ENCODE data around the gene L1TD1. TPM values are rescaled to one million over a fixed set of nuclear protein-coding genes. Genes with fewer than 3 reads are reported as not detected.

L1TD1 gene
- total RNA-seq, 1 donor from 2014 or later: 0.59 TPM

- TF ChIP-seq, protein P1, sequence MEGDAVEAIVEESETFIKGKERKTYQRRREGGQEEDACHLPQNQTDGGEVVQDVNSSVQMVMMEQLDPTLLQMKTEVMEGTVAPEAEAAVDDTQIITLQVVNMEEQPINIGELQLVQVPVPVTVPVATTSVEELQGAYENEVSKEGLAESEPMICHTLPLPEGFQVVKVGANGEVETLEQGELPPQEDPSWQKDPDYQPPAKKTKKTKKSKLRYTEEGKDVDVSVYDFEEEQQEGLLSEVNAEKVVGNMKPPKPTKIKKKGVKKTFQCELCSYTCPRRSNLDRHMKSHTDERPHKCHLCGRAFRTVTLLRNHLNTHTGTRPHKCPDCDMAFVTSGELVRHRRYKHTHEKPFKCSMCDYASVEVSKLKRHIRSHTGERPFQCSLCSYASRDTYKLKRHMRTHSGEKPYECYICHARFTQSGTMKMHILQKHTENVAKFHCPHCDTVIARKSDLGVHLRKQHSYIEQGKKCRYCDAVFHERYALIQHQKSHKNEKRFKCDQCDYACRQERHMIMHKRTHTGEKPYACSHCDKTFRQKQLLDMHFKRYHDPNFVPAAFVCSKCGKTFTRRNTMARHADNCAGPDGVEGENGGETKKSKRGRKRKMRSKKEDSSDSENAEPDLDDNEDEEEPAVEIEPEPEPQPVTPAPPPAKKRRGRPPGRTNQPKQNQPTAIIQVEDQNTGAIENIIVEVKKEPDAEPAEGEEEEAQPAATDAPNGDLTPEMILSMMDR (IDR thresholded peaks at IDR 0.05): no peak
- Histone ChIP-seq H3K9me3 (peaks cover 6% of the 10 kb centered on the region), H3K4me1 (no peaks in the 10 kb centered on the region), H3K27me3 (ENCODE audit: low read depth) (no peaks in the 10 kb centered on the region), H3K27ac (no peak overlapping the region), H3K4me3 (no peak overlapping the region), H3K36me3 (no peaks in the 10 kb centered on the region)
- DNase-seq: no peak
- ATAC-seq: no peak
- intact Hi-C loops (cut with DNase I): no loop called here
Observed at GRCh38 chr1:62208087-62208486, 13.4 kb downstream of the L1TD1 start.

- no peak overlapping the region for H3K4me3 ChIP-seq
- no peaks in the 10 kb centered on the region for H3K4me1 ChIP-seq
- intact Hi-C loops (cut with DNase I): no loop called here
- no peaks in the 10 kb centered on the region for H3K27me3 ChIP-seq (ENCODE audit: low read depth)
- ATAC-seq: no peak
- TF ChIP-seq, protein P1 (IDR thresholded peaks at IDR 0.05): no peak
- H3K36me3 ChIP-seq: no peaks in the 10 kb centered on the region
- no peak overlapping the region for H3K27ac ChIP-seq
- DNase-seq: no peak
- peaks cover 6% of the 10 kb centered on the region for H3K9me3 ChIP-seq
Observed at GRCh38 chr1:62208970-62209369, 14.3 kb downstream of the L1TD1 start.

DNA sequence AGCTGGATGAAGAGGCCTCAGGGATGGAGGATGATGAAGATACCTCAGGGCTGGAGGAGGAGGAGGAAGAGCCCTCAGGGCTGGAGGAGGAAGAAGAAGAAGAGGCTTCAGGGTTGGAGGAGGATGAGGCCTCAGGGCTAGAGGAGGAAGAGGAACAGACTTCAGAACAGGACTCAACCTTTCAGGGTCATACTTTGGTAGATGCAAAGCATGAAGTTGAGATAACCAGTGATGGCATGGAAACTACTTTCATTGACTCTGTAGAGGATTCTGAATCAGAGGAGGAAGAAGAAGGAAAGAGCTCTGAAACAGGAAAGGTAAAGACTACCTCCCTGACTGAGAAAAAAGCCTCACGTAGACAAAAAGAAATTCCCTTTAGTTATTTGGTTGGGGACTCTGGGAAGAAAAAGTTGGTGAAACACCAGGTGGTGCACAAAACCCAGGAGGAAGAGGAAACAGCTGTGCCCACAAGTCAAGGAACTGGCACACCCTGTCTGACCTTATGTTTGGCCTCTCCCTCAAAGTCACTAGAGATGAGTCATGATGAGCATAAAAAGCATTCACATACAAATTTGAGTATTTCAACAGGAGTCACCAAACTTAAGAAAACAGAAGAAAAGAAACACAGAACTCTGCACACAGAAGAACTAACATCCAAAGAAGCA, 15.4 kb downstream of the L1TD1 start:
- H3K4me3 ChIP-seq: no peak overlapping the region
- peaks cover 6% of the 10 kb centered on the region for H3K9me3 ChIP-seq
- H3K4me1 ChIP-seq: no peaks in the 10 kb centered on the region
- TF ChIP-seq, protein P1 (IDR thresholded peaks at IDR 0.05): no peak
- DNase-seq (no peak), ATAC-seq (no peak)
- intact Hi-C loops (cut with DNase I): no loop called here
- no peaks in the 10 kb centered on the region for H3K27me3 ChIP-seq (ENCODE audit: low read depth)
- H3K36me3 ChIP-seq: no peaks in the 10 kb centered on the region
- no peak overlapping the region for H3K27ac ChIP-seq

DNA sequence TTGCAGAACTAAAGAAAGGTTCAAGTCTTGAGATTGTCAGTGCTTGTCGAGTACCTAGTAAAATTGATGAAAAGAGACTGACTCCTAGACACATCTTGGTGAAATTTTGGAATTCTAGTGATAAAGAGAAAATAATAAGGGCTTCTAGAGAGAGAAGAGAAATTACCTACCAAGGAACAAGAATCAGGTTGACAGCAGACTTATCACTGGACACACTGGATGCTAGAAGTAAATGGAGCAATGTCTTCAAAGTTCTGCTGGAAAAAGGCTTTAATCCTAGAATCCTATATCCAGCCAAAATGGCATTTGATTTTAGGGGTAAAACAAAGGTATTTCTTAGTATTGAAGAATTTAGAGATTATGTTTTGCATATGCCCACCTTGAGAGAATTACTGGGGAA, 16.3 kb downstream of the L1TD1 start:
- ATAC-seq: no peak
- TF ChIP-seq, protein P1 (IDR thresholded peaks at IDR 0.05): no peak
- Histone ChIP-seq H3K27me3 (ENCODE audit: low read depth) (no peaks in the 10 kb centered on the region), H3K4me1 (no peaks in the 10 kb centered on the region), H3K9me3 (peaks cover 6% of the 10 kb centered on the region), H3K4me3 (no peak overlapping the region), H3K27ac (no peak overlapping the region), H3K36me3 (no peaks in the 10 kb centered on the region)
- DNase-seq: no peak
- intact Hi-C loops (cut with DNase I): no loop called here

DNA sequence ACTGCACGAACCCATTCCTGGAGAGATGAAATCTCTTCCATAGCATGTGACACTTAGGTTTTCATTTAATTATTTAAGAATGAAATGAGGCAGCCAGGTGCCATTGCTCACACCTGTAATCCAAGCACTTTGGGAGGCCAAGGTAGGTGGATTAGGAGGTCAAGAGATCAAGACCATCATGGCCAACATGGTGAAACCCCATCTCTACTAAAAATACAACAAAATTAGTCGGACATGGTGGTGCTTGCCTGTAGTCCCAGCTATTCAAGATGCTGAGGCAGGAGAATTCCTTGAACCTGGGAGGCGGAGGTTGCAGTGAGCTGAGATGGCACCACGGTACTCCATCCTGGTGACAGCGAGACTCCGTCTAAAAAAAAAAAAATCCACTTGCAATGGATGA, 17.8 kb downstream of the L1TD1 start:
- no peak for ATAC-seq
- no peaks in the 10 kb centered on the region for H3K36me3 ChIP-seq
- no peaks in the 10 kb centered on the region for H3K27me3 ChIP-seq (ENCODE audit: low read depth)
- no peak overlapping the region for H3K4me3 ChIP-seq
- H3K9me3 ChIP-seq: peaks cover 6% of the 10 kb centered on the region
- TF ChIP-seq, protein P1 (IDR thresholded peaks at IDR 0.05): no peak
- no peak overlapping the region for H3K27ac ChIP-seq
- DNase-seq: no peak
- intact Hi-C loops (cut with DNase I): no loop called here
- no peaks in the 10 kb centered on the region for H3K4me1 ChIP-seq
